ENCODE results near the gene NTN1.

The NTN1 gene

GRCh38 chr17:9166788-9167187, 145.5 kb downstream of the NTN1 start:
- FAIRE-seq = no peak
- DNase-seq (ENCODE audit: insufficient read length, low spot score) = no peak
- no peak for TF ChIP-seq CTCF (IDR thresholded peaks at IDR 0.05; ENCODE audit: insufficient read depth, missing control alignments)

GRCh38 chr17:9167379-9167778, 146.1 kb downstream of the NTN1 start:
- TF ChIP-seq CTCF (IDR thresholded peaks at IDR 0.05; ENCODE audit: insufficient read depth, missing control alignments) = no peak

GRCh38 chr17:9169116-9169515, 147.8 kb downstream of the NTN1 start:
- no peak for TF ChIP-seq CTCF (IDR thresholded peaks at IDR 0.05; ENCODE audit: insufficient read depth, missing control alignments)
- no peak for DNase-seq (ENCODE audit: insufficient read length, low spot score)
- no peak for FAIRE-seq

More at GRCh38 chr17:9167379-9167778, 146.1 kb downstream of the NTN1 start:
- DNase-seq (ENCODE audit: insufficient read length, low spot score) (no peak), FAIRE-seq (no peak)

GRCh38 chr17:9170336-9170735, 149.0 kb downstream of the NTN1 start:
- DNase-seq (ENCODE audit: insufficient read length, low spot score) (no peak), FAIRE-seq (no peak)
- no peak for TF ChIP-seq CTCF (IDR thresholded peaks at IDR 0.05; ENCODE audit: insufficient read depth, missing control alignments)

- FAIRE-seq = no peak
These were observed 149.5 kb downstream of the NTN1 start for GRCh38 chr17:9170853-9171252.

GRCh38 chr17:9173386-9173983, 152.2 kb downstream of the NTN1 start:
- TF ChIP-seq CTCF (IDR thresholded peaks at IDR 0.05; ENCODE audit: insufficient read depth, missing control alignments) = no peak
- no peak for DNase-seq (ENCODE audit: insufficient read length, low spot score)
- no peak for FAIRE-seq

More at GRCh38 chr17:9170853-9171252, 149.5 kb downstream of the NTN1 start:
- no peak for DNase-seq (ENCODE audit: insufficient read length, low spot score)
- no peak for TF ChIP-seq CTCF (IDR thresholded peaks at IDR 0.05; ENCODE audit: insufficient read depth, missing control alignments)

GRCh38 chr17:9174312-9174711, 153.0 kb downstream of the NTN1 start:
- TF ChIP-seq CTCF (IDR thresholded peaks at IDR 0.05; ENCODE audit: insufficient read depth, missing control alignments) = no peak
- DNase-seq (ENCODE audit: insufficient read length, low spot score) = no peak
- FAIRE-seq = no peak
